GM12865 (cell line): ENCODE results near the gene FRMD4A.

ENCODE experiments used
- DNase-seq: peaks from one replicate; pipeline ENCODE4 v3.0.0; 2010; ENCODE audit warnings: low read depth
- H3K4me3 ChIP-seq: 2 replicates; pipeline ENCODE4 v1.5.1; 2011; ENCODE audit warnings: mild to moderate bottlenecking, low read depth, low read length, control low read depth
- TF ChIP-seq, protein P1 (sequence below): IDR thresholded peaks from 2 replicates; pipeline ENCODE4 v1.5.1; 2011; ENCODE audit warnings: low read length, control low read depth, low read depth, inconsistent platforms; ENCODE audit not compliant: insufficient read depth; ENCODE audit errors: missing control alignments

Gene FRMD4A

GRCh38 chr10:13743963-13744362 is 586.8 kb downstream of the FRMD4A start:
- TF ChIP-seq, protein P1, sequence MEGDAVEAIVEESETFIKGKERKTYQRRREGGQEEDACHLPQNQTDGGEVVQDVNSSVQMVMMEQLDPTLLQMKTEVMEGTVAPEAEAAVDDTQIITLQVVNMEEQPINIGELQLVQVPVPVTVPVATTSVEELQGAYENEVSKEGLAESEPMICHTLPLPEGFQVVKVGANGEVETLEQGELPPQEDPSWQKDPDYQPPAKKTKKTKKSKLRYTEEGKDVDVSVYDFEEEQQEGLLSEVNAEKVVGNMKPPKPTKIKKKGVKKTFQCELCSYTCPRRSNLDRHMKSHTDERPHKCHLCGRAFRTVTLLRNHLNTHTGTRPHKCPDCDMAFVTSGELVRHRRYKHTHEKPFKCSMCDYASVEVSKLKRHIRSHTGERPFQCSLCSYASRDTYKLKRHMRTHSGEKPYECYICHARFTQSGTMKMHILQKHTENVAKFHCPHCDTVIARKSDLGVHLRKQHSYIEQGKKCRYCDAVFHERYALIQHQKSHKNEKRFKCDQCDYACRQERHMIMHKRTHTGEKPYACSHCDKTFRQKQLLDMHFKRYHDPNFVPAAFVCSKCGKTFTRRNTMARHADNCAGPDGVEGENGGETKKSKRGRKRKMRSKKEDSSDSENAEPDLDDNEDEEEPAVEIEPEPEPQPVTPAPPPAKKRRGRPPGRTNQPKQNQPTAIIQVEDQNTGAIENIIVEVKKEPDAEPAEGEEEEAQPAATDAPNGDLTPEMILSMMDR = no peak
- no peak overlapping the region for H3K4me3 ChIP-seq
- no peak for DNase-seq

GRCh38 chr10:13743101-13743693 is 587.5 kb downstream of the FRMD4A start:
- DNase-seq = peak; percentile 76

DNA sequence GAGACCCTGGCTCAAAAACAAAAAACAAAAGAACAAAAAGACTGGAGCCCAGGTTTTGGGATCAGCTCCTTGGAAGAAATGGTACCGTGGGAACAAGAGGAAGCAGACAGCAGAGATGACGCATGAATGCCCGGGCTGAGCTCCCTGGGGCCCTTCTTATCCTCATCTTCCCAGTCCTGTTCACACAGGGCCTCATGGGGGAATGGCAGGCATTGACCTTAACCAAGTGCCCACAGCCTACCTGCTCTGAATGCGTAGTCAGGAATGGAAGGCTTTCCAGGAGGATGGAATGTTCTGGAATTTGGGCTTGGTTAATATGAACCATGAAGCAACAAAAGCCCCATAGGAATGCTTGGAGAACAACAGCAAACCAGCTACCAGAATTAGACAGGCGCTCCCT is 589.3 kb downstream of the FRMD4A start:
- TF ChIP-seq, protein P1 = no peak
- H3K4me3 ChIP-seq = no peak overlapping the region
- DNase-seq = no peak

More at GRCh38 chr10:13743101-13743693, 587.5 kb downstream of the FRMD4A start:
- TF ChIP-seq, protein P1 = no peak
- no peak overlapping the region for H3K4me3 ChIP-seq

DNA sequence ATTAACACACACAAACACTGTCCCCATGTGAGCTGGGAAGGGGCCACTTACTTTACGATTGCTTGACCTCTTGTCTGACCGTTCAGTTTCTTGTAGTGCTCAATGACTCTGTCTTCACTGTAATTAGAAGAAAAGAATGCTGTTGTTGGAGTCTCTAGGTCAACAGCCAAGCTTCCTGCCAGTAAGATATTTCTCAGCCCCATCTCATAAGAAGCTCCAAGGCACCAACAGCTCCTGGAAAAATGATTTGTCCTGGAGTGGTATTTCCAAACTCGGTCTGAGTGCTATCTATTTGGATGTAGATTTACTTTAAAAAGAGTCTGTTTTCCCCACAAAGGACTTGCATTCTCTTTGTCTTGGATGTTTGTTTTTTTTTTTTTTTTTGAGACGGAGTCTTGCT is 590.3 kb downstream of the FRMD4A start:
- no peak overlapping the region for H3K4me3 ChIP-seq
- TF ChIP-seq, protein P1 = no peak
- no peak for DNase-seq

GRCh38 chr10:13739183-13739582 is 591.5 kb downstream of the FRMD4A start:
- no peak for DNase-seq
- TF ChIP-seq, protein P1 = no peak

DNA sequence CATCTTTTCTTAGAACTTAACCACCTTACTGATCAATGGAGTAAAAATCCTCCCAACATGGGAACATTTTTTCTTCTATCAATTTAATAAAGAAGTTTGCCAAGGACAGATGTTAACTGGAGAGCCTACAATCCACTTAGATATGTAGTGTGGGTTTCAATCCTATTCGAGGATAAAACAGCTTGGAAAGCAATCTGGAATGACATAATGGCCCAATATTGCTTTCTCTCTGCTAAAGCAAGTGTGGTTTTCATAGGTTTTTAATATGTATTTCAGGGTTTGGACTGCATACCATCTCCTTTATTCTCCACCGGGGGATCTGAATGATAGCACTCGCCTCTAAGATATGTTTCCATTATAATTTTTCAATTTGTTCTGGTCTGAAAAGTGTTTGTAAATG is 594.2 kb downstream of the FRMD4A start:
- TF ChIP-seq, protein P1 = no peak
- no peak for DNase-seq
- no peak overlapping the region for H3K4me3 ChIP-seq

More at GRCh38 chr10:13739183-13739582, 591.5 kb downstream of the FRMD4A start:
- H3K4me3 ChIP-seq = no peak overlapping the region

- TF ChIP-seq, protein P1 = no peak
- no peak for DNase-seq
- no peak overlapping the region for H3K4me3 ChIP-seq
Observed at GRCh38 chr10:13734151-13734550, 596.6 kb downstream of the FRMD4A start.
